ENCODE measurements around the gene CCL28.
"Not testable (repeated sequence)": the region's sequence is repeated elsewhere in the genome, so short reads cannot be mapped to it uniquely, and the experiment has no call there.

CCL28 gene, protein sequence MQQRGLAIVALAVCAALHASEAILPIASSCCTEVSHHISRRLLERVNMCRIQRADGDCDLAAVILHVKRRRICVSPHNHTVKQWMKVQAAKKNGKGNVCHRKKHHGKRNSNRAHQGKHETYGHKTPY

DNA sequence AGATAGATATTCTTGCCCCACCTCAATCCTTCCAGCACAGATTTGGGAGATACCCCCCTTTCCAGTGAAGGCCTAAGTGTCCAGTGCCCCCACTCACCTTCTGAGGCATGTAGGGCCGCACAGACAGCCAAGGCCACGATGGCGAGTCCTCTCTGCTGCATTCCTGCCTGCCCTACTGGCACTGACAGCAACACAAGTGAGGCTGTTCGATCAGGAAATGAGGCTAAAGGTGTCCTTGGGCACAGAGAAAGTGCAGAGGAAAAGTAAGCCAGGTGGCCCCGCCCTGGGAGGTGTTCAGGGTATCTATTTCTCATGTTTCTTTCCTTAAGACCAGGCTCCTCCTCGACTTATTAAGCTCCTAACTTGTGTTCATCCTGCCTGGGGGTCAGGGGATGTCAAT, at the start of gene CCL28:
Gene CCL28 (minus strand): TSS at position 236 of the 400 bp plus-strand sequence. CDS start 75 bp downstream, at position 161.
- in situ Hi-C loops (cut with MboI; ENCODE audit: low sequenced_read_pairs), result no loop called here

DNA sequence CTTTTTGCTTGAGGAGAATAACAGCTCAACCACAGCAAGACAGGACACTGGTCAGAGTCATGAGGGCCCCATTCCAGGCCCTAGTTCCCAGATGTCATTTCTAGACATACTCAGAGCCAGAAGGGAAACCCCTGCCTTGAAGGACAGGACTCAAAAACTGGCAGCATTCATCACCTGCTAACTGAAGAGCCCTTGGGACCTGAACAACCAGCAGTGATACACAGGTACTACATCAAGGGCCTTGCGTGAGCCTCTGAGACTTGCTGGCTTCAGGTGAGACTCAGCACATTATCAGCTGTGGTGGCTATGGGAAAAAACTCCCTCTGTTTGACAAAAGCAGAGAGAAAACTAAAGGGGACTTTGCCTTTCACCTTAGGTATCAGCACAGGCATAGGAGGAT, 48.9 kb upstream of the CCL28 start:
- in situ Hi-C loops (cut with MboI; ENCODE audit: low sequenced_read_pairs), result no loop called here

DNA sequence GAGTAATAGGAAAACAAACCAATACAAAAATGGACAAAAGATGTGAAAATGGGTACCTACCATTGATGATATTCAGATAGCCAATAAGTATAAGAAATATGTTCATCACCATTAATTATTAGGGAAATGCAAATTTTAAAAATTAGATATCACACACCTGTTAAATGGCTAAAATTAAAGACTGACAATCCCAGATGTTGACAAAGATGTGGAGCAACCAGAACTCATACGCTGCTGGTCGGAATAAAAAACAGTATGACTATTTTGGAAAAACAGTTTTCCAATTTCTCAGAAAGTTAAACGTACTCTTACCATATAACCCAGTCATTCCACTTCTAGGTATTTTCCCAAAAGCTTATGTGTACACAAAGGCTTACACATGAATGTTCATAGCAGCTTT, 44.4 kb upstream of the CCL28 start:
- in situ Hi-C loops (cut with MboI; ENCODE audit: low sequenced_read_pairs), result no loop called here

DNA sequence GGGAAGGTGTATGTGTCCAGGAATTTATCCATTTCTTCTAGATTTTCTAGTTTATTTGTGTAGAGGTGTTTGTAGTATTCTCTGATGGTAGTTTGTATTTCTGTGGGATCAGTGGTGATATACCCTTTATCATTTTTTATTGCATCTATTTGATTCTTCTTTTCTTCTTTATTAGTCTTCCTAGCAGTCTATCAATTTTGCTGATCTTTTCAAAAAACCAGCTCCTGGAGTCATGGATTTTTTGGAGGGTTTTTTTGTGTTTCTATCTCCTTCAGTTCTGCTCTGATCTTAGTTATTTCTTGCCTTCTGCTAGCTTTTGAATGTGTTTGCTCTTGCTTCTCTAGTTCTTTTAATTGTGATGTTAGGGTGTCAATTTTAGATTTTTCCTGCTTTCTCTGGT, 29.4 kb upstream of the CCL28 start:
- in situ Hi-C loops (cut with MboI; ENCODE audit: low sequenced_read_pairs), result not testable (repeated sequence)

DNA sequence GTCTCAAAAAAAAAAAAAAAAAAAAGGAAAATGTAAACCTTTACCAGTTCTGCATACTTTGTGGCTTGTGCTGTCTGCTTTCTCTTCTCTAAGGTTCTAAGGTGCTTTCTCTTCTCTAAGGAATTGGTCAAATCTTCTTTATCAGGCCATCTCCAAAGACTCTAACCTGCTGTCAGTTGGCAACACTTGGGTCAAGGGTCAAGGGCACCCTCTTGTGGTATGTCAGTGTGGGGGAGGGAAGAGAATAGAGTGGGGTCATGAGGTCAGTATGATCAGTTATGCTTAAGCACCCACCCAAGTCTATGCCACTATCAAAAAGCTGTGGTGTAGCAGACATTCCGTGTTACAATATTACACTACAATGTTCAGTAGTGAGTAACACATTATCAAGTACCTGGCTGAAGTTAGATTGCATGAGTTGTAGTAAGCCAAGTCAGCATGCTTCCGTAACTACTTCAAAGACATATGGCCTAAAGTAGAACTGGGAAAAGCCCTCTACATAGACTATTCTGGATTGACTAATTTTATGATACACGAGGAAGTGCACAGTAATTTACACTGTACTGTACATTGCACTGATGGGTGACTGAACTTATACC, 25.0 kb upstream of the CCL28 start:
- in situ Hi-C loops (cut with MboI; ENCODE audit: low sequenced_read_pairs), result no loop called here

DNA sequence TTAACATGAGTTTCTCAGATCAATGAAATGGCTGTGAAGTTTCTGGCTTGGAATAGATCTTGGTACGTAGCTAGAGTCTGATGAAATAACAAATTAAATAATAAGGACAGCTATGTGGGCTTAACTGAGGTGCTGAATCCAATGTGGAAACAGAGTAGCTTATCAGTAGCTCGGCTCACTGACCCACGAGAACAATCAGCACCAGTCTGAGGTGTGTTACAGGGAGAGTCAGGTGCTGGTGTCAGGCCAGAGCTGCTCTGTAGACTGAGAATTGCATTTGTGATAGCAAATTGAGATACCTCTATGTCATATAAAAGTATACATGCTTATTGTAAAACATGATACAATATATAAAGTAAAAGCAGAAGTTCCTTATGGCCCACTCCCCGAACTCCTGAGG, 21.2 kb upstream of the CCL28 start:
- in situ Hi-C loops (cut with MboI; ENCODE audit: low sequenced_read_pairs), result no loop called here

DNA sequence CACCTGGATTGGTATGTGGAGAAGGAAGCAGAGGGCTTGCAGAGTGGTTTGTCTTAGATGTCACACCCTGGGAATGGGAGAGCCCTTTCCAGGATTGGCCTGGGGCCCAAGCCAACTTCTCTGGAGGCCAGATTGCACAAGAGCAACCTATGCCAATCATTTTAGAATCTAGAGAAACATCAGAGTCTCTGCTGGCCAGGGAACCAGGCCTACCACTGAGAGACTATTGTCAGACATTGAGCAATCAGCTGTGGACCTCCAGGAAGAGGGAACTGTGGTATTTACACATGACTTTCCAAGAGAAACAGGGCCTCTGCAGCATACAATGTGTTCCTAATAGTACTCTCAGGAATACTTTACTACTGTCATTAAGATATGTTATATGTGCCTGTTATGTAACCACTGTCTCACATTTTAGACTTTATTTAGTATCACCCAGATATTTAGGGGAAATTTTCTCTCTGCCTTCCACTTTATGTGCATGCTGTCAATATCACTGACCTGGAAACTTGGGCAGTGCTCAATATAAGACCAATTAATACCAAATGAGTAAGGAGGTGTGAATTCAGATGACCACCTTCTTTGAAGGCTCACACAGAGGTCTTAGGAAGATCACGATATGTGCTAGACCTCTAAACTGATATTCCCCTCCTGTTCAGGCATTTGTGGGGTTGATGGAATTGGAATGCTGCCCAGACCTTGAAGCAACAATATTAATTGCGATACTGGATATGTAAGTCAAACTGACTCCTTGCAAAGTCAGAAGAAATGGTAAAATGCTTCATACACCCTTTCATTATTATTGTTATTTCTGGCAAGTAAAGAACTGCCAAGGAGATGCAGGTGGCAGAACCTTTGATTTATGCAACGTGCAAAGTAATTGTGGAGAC, 20.5 kb upstream of the CCL28 start:
- in situ Hi-C loops (cut with MboI; ENCODE audit: low sequenced_read_pairs), result no loop called here

DNA sequence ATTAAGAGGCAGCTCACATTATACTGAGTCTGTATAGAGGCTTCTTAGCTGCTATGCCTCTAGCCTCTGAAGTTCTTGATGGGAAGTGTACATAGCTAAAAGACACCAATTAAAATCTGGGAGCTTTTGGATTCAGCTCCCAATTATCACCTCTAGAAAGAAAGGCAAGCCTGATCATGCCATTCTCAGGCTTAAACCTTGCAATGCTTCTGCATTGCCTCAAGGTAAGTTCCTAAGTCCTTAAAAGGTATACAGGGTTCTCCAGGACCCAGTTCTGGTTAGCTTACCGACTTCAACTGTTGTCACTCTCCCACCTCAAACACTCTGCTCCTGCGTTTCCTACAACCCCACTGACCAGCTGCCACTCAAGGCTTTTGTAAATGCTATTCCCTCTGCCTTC, 17.5 kb upstream of the CCL28 start:
- in situ Hi-C loops (cut with MboI; ENCODE audit: low sequenced_read_pairs), result no loop called here

DNA sequence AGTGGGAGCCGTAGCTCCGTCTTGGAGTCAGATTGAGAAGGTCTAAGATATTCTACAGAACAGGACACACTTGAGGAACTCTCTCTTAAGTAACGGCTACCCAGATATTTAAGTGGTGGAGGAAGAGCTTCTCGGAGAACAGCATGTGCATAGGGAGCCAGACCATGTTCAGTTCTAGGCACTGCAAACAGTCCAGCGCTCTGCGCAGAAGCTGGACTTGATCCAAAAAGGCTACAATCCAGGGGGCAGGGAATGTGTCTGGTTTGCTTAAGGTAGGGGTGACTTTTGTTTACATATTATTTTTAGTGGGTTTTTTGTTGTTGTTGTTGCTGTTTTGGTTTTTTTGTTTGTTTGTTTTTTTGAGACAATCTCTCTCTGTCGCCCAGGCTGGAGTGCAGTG, 16.8 kb upstream of the CCL28 start:
- in situ Hi-C loops (cut with MboI; ENCODE audit: low sequenced_read_pairs), result no loop called here

DNA sequence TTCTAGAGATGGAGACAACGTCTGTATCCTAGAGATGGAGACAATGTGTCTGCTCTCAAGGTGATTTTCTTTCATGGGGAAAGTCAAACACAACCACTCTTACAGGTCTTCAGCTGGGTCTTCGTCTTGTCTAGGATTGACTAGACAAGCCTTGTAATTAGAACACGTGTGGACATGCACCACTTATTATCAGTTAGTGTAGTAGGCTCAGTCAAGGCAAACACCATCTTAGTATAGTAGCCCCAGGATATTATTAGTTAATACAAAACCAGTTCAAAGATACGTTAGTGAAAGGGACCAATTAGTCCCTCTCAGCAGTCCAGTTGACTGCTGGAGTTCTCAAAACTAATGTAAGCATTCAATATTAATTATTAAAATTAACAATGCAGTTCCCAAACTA, 15.1 kb upstream of the CCL28 start:
- in situ Hi-C loops (cut with MboI; ENCODE audit: low sequenced_read_pairs), result no loop called here

DNA sequence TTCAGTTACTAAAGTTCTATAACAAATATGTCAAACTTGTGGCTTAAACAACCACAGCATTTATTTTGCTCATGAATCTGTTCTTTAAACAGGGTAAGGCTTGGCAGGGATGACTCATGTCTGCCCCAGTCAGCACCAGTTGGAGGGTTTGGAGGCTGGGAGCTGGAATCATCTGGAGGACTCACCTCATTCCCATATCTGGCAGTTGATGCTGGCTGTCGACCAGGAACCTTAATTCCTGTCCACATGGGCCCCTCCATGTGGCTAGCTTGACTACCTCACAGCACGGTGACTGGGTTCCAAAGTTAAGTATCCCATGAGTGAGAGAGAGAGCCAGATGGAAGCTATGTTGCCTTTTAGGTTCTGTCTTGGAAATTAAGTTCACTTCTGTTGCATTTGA, 13.8 kb upstream of the CCL28 start:
- in situ Hi-C loops (cut with MboI; ENCODE audit: low sequenced_read_pairs), result no loop called here

DNA sequence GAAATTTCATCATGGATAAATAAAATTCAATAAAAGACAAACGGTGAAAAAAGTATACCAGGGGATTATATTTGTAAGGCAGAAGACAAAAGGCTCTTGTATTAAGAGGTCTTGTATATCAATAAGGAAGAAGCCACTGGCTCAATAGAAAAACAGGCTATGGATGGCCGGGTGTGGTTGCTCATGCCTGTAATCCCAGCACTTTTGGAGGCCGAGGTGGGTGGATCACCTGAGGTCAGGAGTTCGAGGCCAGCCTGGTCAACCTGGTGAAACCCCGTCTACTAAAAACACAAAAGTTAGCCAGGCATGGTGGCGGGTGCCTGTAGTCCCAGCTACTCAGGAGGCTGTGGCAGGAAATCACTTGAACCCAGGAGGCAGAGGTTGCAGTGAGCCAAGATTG, 10.9 kb upstream of the CCL28 start:
- in situ Hi-C loops (cut with MboI; ENCODE audit: low sequenced_read_pairs), result not testable (repeated sequence)

DNA sequence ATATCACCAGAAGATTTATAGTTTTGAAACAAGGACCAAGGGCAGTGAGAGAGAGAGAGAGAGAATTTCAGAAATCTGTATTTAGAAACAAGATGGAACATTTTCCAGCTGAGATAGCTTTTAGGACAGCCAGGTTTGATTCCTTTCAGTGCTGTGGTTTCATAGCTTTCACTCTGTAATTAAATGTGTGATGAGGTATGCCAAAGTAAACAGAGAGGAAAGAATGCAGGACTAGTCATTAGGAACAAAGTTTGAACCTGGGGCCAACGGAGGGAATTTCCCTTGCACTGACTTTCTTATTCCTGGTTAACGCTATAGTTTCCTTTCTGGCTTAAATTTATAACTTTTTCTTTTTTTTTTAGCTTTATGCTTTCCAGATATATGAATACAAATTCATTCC, 10.0 kb upstream of the CCL28 start:
- in situ Hi-C loops (cut with MboI; ENCODE audit: low sequenced_read_pairs), result no loop called here

DNA sequence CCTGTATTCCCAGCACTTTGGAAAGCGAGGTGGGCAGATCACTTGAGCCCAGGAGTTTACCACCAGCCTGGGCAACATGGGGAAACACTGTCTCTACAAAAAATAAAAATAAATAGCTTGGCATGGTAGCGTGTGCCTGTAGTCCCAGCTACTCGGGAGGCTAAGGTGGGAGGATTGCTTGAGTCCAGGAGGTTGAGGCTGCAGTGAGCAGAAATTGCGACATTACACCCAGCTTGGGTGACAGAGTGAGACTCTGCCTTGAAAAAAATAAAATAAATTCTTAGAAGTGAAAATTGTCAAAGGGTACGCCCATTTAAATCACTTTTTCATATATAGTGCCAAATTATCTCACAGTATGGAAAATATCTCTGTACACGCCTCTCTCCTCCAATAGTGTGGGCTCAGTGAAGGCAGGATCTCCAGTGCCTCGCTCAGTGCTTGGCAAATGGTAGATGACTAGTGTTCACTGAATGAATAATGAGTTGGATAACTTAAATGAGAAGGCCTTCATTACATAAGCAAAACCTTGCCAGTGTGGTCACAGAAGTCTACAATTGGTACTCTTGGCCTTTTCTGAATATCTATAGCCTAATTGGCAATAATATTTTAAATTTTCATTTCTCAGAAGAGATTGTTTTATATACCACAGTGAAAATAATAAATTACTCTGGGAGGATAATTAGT, 9.4 kb upstream of the CCL28 start:
- in situ Hi-C loops (cut with MboI; ENCODE audit: low sequenced_read_pairs), result no loop called here

DNA sequence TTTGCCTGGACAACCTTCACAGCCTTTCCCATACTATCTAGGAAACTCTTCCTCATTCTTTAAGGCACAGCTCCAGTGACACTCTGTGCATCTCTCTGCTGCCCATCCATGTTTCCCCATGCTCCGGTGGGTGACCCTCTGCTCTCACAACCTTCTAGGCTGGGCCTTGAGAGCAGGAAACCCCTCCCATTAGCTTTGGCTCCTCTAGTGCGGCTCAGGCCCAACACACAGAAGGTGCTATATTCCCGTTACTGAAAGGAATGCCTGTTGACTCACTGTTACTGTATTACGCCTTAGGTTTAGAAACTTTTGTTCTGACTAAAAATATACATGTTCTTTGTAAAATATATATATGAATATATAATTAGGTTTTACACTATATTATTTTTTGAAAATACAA, 8.1 kb upstream of the CCL28 start:
- in situ Hi-C loops (cut with MboI; ENCODE audit: low sequenced_read_pairs), result no loop called here

DNA sequence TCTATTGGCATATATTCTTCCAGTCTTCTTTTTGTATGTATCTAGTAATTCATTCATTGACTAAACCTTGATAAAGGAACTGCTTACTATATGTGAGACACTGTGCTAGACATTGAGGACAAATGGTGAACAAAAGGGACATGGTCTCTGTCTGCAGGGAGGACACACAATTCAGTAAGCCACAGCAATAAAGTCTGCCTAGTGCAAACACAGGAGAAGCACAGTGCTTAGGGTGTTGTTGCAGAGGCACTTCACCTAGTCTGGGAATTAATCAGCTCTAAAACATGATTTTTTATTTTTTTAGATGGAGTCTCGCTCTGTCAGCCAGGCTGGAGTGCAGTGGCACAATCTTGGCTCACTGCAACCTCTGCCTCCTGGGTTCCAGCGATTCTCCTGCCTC, 6.4 kb upstream of the CCL28 start:
- in situ Hi-C loops (cut with MboI; ENCODE audit: low sequenced_read_pairs), result no loop called here

DNA sequence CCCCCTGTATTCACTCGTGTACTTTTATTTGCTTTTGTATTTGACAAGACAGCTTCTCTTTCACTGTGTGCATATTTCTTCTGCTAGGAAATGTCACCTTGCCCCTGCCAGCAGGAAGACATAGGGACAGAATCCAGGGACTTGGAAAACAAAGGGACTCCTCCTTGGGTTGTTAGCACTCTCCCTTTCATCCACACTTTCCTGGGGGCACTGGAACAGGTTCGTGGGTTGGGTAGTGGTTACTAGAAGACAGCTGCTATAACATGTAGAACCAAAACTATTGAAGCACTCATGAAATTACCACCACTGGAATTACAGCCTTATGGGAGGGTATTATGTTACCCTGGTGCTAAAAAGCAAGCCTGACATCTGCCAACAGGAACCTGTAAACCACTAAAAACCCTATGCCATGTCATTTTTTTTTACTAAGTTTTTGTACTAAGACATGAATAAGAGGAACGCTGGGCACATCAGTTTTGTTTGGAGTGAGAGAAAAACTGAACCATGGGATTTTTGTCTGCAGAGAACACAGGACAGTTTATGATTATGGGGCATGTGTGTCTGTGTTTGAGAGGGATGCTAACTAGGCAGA, 4.7 kb upstream of the CCL28 start:
- in situ Hi-C loops (cut with MboI; ENCODE audit: low sequenced_read_pairs), result no loop called here

DNA sequence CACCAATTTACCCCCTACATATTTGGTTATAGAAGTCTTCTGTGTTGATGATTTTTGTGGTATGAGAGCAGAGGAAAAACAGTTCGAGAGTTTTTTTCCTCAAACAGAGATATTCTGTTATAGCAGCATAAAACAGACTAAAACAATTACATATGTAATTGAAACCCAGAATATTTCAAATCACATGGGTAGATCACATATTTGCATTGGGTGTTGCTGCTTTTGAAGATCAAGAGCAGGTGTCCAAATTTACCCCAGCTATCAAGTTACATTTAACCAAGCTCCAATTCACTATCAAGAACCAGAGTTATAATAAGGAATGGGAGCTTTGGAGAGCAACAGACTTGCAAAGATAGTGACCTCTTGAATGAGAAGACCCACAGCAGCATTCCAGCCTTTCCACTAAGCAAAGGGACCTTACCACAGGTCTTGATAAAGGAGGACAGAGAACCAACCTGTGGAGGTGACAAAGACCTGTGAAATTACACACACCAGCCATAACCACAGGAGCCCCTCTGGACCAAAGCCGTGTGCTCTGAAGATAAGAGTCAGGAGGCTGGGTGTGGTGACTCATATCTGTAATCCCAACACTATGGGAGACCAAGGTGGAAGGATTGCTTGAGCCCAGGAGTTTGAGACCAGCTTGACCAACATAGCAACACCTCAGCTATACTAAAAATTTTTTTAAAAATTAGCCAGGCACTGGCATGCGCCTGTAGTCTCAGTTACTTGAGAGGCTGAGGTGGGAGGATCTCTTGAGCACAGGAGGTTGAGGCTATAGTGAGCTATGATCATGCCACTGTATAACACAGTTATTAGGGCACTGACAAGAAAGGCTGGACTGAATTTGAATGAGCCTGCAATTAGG, 4.0 kb upstream of the CCL28 start:
- in situ Hi-C loops (cut with MboI; ENCODE audit: low sequenced_read_pairs), result no loop called here

DNA sequence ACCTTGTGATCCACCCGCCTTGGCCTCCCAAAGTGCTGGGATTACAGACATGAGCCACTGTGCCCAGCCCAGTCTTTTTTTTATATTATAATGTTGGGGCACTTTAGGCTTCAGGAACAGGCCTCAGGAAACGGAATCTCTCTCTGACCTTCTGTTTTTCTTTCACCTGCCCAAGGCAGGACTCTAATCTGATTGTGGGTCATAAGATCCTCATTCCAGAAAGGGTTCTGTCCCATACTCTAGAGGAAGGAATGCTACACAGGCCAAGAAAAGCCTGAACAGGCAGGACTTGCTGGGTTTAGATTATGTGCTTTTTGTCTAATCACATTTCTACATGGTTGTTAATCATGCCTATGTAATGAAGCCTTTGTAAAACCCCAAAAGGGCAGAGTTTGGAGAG, 1.8 kb upstream of the CCL28 start:
- in situ Hi-C loops (cut with MboI; ENCODE audit: low sequenced_read_pairs), result no loop called here

DNA sequence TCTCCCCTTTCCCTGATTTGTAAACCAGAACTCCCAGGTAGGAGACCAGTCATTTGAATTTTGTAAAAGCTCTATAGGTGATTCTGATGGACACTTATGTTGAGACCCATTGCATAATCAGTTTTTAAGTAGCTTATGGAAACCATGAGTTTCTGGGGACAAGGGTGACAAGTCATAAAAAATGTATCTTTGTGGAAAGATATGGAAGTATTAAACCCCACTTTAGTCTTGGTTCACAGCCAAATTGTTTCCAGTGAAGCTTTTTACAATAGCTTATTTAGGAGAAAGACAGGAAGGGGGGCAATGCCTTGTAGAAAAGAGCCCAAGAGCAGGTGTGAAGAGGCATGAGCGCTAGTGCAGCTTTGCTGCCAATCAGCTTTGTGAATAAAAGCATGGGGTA, 453 bp upstream of the CCL28 start:
- in situ Hi-C loops (cut with MboI; ENCODE audit: low sequenced_read_pairs), result no loop called here

Measured in HL-60/S4 treated with retinoic acid at 250 ng/mL for 4 days and 3 days (cell line).